ENCODE measurements around the gene TMEM114.

Gene TMEM114

DNA sequence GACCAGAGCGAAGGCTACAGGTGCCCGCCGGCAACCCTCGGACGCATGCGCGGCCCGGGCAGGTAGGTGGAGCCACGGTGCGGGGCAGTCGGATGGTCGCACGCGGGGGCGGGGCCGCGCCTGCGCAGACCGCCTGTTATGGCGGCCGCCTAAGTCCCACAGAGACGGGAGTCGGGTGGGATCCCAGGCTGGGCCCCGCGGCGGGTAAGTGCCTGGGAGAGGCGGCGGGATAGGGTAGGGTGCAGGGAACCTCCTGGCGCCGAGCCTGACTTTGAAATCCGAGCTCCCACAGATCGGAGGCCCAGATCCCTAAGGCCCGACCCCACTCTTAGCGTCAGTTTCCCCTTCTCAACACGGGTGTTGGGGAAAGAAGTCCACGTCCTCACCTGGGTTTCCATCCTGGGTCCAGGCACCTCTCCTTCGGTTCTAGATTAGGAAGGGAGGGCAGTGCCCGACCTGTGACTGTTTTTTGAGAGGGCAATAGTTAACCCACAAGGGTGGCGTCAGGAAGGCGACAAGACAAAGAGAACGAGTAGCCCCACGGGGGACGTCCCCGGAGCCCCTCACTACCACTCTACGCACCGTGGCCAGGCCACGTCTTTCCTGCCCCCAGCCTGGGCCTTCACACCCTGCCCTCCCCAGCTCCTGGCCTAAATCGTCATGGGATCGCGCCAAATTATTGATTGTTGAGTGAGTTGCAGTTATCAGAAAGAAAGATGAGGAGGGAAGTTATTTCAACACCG is 31.4 kb upstream of the TMEM114 start, which contains the start of gene METTL22:
Gene METTL22 (plus strand): TSS at position 127 of the 743 bp plus-strand sequence. CDS start 3,968 bp downstream, outside the sequence.
- TF ChIP-seq, protein P1, sequence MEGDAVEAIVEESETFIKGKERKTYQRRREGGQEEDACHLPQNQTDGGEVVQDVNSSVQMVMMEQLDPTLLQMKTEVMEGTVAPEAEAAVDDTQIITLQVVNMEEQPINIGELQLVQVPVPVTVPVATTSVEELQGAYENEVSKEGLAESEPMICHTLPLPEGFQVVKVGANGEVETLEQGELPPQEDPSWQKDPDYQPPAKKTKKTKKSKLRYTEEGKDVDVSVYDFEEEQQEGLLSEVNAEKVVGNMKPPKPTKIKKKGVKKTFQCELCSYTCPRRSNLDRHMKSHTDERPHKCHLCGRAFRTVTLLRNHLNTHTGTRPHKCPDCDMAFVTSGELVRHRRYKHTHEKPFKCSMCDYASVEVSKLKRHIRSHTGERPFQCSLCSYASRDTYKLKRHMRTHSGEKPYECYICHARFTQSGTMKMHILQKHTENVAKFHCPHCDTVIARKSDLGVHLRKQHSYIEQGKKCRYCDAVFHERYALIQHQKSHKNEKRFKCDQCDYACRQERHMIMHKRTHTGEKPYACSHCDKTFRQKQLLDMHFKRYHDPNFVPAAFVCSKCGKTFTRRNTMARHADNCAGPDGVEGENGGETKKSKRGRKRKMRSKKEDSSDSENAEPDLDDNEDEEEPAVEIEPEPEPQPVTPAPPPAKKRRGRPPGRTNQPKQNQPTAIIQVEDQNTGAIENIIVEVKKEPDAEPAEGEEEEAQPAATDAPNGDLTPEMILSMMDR (IDR thresholded peaks at IDR 0.05; ENCODE audit: low read depth, low read length) = no peak
- peak; percentile 69 for DNase-seq (ENCODE audit: extremely low read depth, low read depth)

DNA sequence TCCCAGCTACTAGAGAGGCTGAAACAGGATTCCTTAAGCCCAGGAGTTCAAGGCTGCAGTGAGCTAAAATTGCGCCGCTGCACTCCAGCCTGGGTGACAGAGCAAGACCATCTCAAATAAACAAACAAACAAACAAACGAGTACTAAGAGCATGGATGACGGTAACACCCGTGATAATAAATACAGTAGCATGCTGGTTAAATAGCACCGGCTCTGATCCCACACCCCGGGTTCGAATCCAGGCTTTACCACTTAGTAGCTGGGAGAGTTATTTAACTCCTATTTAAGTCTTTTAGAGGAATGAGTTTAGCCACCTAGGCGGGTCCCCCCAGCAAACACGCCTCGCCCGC is 30.9 kb upstream of the TMEM114 start:
- no peak for DNase-seq (ENCODE audit: extremely low read depth, low read depth)
- TF ChIP-seq, protein P1 (IDR thresholded peaks at IDR 0.05; ENCODE audit: low read depth, low read length) = no peak

DNA sequence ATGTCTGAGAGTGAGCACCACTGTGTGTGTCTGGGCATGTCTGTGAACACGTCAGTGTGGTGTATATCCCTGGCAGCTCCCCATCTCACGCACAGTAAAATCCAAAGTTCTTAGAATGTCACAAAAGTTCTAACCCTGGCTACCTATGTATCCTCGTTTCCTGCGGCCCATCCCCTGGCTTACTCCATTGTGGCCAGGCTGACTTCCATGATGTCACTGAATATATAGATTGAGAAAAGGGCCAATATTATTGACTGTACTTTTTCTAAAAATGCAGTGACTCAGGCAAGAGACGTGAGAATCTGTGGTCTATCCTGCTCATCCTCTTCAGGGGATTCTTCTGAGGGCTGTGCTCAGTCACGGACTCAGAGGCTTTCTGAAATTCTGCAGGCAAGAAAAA is 30.2 kb upstream of the TMEM114 start:
- TF ChIP-seq, protein P1 (IDR thresholded peaks at IDR 0.05; ENCODE audit: low read depth, low read length) = no peak
- no peak for DNase-seq (ENCODE audit: extremely low read depth, low read depth)

DNA sequence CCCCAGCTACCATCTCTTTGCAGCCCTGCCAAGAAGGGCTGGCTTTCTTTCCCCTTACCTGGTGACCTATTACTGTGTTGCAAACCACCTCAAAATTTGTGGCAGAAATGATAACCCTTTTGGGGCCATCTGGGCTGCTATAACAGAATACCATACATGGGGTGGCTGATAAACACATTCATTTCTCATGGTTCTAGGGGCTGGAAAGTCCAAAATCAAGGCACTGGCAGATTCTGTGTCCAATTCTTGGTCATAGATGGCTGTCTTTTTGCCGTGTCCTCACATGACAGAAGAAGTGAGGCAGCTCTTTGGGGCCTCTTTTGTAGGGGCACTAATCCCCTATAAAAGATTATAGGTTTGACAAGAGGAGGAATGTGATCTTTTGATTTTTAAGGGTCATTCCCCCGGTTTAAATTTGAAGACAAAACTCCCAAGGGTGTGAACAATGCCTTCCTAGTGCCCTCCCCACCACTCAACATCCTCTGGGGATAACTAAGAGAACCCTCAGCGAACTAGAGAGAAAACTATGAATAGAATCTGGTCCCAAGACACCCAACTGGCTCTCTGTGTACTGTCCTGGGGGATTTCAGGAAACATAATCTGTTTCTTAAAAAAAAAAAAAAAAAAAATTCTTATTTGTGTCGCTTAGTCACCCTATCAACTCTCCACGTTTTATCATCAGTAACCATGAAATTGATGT is 29.5 kb upstream of the TMEM114 start:
- DNase-seq (ENCODE audit: extremely low read depth, low read depth) = no peak
- TF ChIP-seq, protein P1 (IDR thresholded peaks at IDR 0.05; ENCODE audit: low read depth, low read length) = no peak

DNA sequence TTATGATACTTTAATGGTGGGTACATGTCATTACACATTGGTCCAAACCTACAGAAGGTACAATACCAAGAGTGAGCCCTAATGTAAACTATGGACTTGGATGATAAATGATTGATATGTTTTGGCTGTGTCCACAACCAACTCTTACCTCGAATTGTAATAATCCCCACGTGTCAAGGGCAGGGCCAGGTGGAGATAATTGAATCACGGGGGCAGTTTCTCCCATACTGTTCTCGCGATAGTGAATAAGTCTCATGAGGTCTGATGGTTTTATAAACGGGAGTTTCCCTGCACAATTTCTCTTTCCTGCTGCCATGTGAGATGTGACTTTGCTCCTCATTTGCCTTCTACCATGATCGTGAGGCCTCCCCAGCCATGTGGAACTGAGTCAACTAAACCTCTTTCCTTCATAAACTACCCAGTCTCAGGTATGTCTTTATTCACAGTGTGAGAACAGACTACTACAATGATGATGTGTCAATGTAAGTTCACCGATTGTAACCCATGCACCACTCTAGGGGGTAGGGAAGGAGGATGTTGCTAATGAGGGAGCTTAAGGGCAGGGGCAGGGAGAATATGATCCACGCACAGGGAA is 24.2 kb upstream of the TMEM114 start:
- DNase-seq (ENCODE audit: extremely low read depth, low read depth) = no peak
- TF ChIP-seq, protein P1 (IDR thresholded peaks at IDR 0.05; ENCODE audit: low read depth, low read length) = no peak

DNA sequence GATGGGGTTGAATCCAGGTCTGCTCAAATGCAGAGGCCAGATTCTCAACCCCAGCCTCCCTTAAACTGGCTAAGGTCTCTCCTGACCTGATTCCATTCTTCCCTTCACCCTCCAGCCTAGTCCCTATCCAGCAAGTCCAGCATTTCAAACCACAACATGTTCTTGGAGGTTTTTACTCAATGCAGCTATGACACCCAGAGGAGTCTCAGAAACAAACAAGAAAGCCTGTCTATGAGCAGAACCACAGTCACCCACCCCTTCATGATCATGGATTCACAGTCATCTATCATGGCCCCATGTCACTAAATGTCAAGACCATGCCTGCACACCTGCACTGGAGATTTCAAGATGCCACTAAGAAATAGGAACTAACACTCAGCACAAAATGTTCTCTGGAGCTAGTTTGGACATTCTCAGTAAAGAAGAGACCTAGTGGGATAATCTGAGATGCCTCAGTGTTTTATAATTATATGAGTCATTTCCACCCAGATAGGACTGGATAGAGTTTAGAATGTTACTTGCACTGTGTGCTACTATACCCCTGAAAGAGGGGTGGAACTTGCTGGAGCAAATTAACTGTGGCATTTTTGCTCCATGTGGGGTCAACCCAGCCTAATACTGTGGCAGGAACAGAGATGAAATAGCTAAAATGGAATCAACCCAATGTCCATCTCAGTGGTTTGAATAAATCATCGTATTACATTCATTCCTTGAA is 21.7 kb upstream of the TMEM114 start:
- no peak for DNase-seq (ENCODE audit: extremely low read depth, low read depth)
- TF ChIP-seq, protein P1 (IDR thresholded peaks at IDR 0.05; ENCODE audit: low read depth, low read length) = no peak
